Measurements from ENCODE around the gene CCDC167.
"Not testable (repeated sequence)": the region's sequence is repeated elsewhere in the genome, so short reads cannot be mapped to it uniquely, and the experiment has no call there.

The CCDC167 gene

GRCh38 chr6:37473364-37474095 lies 26.2 kb downstream of the CCDC167 start:
- DNase-seq (ENCODE audit: low read depth) = no peak

GRCh38 chr6:37467718-37468117 lies 32.0 kb downstream of the CCDC167 start:
- DNase-seq (ENCODE audit: low read depth) = no peak

- no peak for DNase-seq (ENCODE audit: low read depth)
These were observed 36.6 kb downstream of the CCDC167 start for GRCh38 chr6:37463110-37463509.

- DNase-seq (ENCODE audit: low read depth) = no peak
These were observed 38.9 kb downstream of the CCDC167 start for GRCh38 chr6:37460805-37461204.

- DNase-seq (ENCODE audit: low read depth) = no peak
These were observed 39.5 kb downstream of the CCDC167 start for GRCh38 chr6:37459981-37460800.

- peak; percentile 90 for DNase-seq (ENCODE audit: low read depth)
These were observed 42.7 kb downstream of the CCDC167 start for GRCh38 chr6:37456816-37457560.

- peak; percentile 79 for DNase-seq (ENCODE audit: low read depth)
These were observed 43.6 kb downstream of the CCDC167 start for GRCh38 chr6:37456126-37456525.

- no peak for DNase-seq (ENCODE audit: low read depth)
These were observed 45.1 kb downstream of the CCDC167 start for GRCh38 chr6:37454420-37455140.

- no peak for DNase-seq (ENCODE audit: low read depth)
These were observed 47.2 kb downstream of the CCDC167 start for GRCh38 chr6:37452522-37452921.

- DNase-seq (ENCODE audit: low read depth) = no peak
These were observed 48.1 kb downstream of the CCDC167 start for GRCh38 chr6:37451441-37452193.

- DNase-seq (ENCODE audit: low read depth) = no peak
These were observed 49.7 kb downstream of the CCDC167 start for GRCh38 chr6:37449984-37450383.

- DNase-seq (ENCODE audit: low read depth) = not testable (repeated sequence)
These were observed 56.5 kb downstream of the CCDC167 start for GRCh38 chr6:37443216-37443542.

- no peak for DNase-seq (ENCODE audit: low read depth)
These were observed 57.1 kb downstream of the CCDC167 start for GRCh38 chr6:37442416-37443215.

- DNase-seq (ENCODE audit: low read depth) = no peak
These were observed 58.0 kb downstream of the CCDC167 start for GRCh38 chr6:37441651-37442050.

GRCh38 chr6:37438930-37439329 lies 60.8 kb downstream of the CCDC167 start:
- DNase-seq (ENCODE audit: low read depth) = no peak

GRCh38 chr6:37435816-37436215 lies 63.9 kb downstream of the CCDC167 start:
- no peak for DNase-seq (ENCODE audit: low read depth)

- peak; percentile 12 for DNase-seq (ENCODE audit: low read depth)
These were observed 64.3 kb downstream of the CCDC167 start for GRCh38 chr6:37435373-37435772.

- no peak for DNase-seq (ENCODE audit: low read depth)
These were observed 65.9 kb downstream of the CCDC167 start for GRCh38 chr6:37433657-37434271.
